SK-N-SH treated with all-trans-retinoic acid at 6 μM for 48 hours (cell line): ENCODE data around the gene EFHD1.

Experiments used
- ATAC-seq: fragments of 200-7000 bp; cut with Tn5 transposase; 3 replicates; pipeline ENCODE4 v1.9.1; 2020; ENCODE audit warnings: mild to moderate bottlenecking, moderate library complexity
- BACH2 ChIP-seq: fragments of 250-450 bp; sonication (Bioruptor Pico); IDR thresholded peaks from 2 replicates; pipeline ENCODE4 v1.9.0; 2021; ENCODE audit warnings: mild to moderate bottlenecking, borderline replicate concordance
- CREB5 ChIP-seq: fragments of 250-450 bp; sonication (Bioruptor Pico); IDR thresholded peaks from 2 replicates; pipeline ENCODE4 v1.5.1; 2020; ENCODE audit warnings: low read depth, mild to moderate bottlenecking, moderate library complexity
- CSDC2 ChIP-seq: fragments of 250-450 bp; sonication (Bioruptor Pico); IDR thresholded peaks from 2 replicates; pipeline ENCODE4 v1.5.0; 2020; ENCODE audit warnings: mild to moderate bottlenecking, moderate library complexity
- ESRRG ChIP-seq: fragments of 250-450 bp; sonication (Bioruptor Pico); IDR thresholded peaks from 2 replicates; pipeline ENCODE4 v1.6.1; 2021; ENCODE audit warnings: mild to moderate bottlenecking
- GLIS3 ChIP-seq: fragments of 250-450 bp; sonication (Bioruptor Pico); IDR thresholded peaks from 2 replicates; pipeline ENCODE4 v1.5.0; 2020; ENCODE audit warnings: mild to moderate bottlenecking, moderate library complexity
- ISL1 ChIP-seq: fragments of 250-450 bp; sonication (Bioruptor Pico); IDR thresholded peaks from 2 replicates; pipeline ENCODE4 v2.1.2; 2022; ENCODE audit warnings: mild to moderate bottlenecking, moderate library complexity
- OSR1 ChIP-seq: fragments of 250-450 bp; sonication (Bioruptor Pico); IDR thresholded peaks from 2 replicates; pipeline ENCODE4 v1.8.0; 2022; ENCODE audit warnings: moderate library complexity, mild to moderate bottlenecking, inconsistent platforms
- PATZ1 ChIP-seq: fragments of 250-450 bp; sonication (Bioruptor Pico); IDR thresholded peaks from 2 replicates; pipeline ENCODE4 v1.8.0; 2020; ENCODE audit warnings: mild to moderate bottlenecking, moderate library complexity, borderline replicate concordance
- PPARA ChIP-seq: fragments of 250-450 bp; sonication (Bioruptor Pico); IDR thresholded peaks from 2 replicates; pipeline ENCODE4 v1.5.0; 2020; ENCODE audit warnings: mild to moderate bottlenecking, borderline replicate concordance
- RARB ChIP-seq: fragments of 250-450 bp; sonication (Bioruptor Pico); IDR thresholded peaks from 2 replicates; pipeline ENCODE4 v1.8.0; 2021; ENCODE audit warnings: mild to moderate bottlenecking, moderate library complexity
- SNAI2 ChIP-seq: fragments of 250-450 bp; sonication (Bioruptor Pico); IDR thresholded peaks from 2 replicates; pipeline ENCODE4 v1.5.0; 2020; ENCODE audit warnings: mild to moderate bottlenecking, moderate library complexity
- TCF4 ChIP-seq: fragments of 250-450 bp; sonication (Bioruptor Pico); IDR thresholded peaks from 2 replicates; pipeline ENCODE4 v1.8.0; 2021; ENCODE audit warnings: mild to moderate bottlenecking, moderate library complexity, borderline replicate concordance
- TOX ChIP-seq: fragments of 250-450 bp; sonication (Bioruptor Pico); IDR thresholded peaks from 2 replicates; pipeline ENCODE4 v1.8.0; 2021; ENCODE audit warnings: mild to moderate bottlenecking, moderate library complexity, borderline replicate concordance
- TSHZ2 ChIP-seq: fragments of 250-450 bp; sonication (Bioruptor Pico); IDR thresholded peaks from 2 replicates; pipeline ENCODE4 v1.5.0; 2020; ENCODE audit warnings: mild to moderate bottlenecking, moderate library complexity
- ZC3H10 ChIP-seq: fragments of 250-450 bp; sonication (Bioruptor Pico); IDR thresholded peaks from 2 replicates; pipeline ENCODE4 v1.5.1; 2021; ENCODE audit warnings: mild to moderate bottlenecking, moderate library complexity
- ZFP3 ChIP-seq: fragments of 250-450 bp; sonication (Bioruptor Pico); IDR thresholded peaks from 2 replicates; pipeline ENCODE4 v1.5.0; 2020; ENCODE audit warnings: mild to moderate bottlenecking, moderate library complexity
- ZFP30 ChIP-seq: fragments of 450-650 bp; formaldehyde crosslinking; IDR thresholded peaks from 2 replicates; pipeline ENCODE4 v1.5.0; 2022; ENCODE audit warnings: mild to moderate bottlenecking, moderate library complexity
- ZNF565 ChIP-seq: fragments of 450-650 bp; formaldehyde crosslinking; conservative IDR thresholded peaks from 2 replicates; pipeline ENCODE4 v1.5.0; 2020; ENCODE audit warnings: low read depth, mild to moderate bottlenecking, moderate library complexity
- ZNF70 ChIP-seq: fragments of 450-650 bp; formaldehyde crosslinking; IDR thresholded peaks from 2 replicates; pipeline ENCODE4 v1.5.0; 2020; ENCODE audit warnings: mild to moderate bottlenecking, moderate library complexity
- ZNF8 ChIP-seq: fragments of 450-650 bp; formaldehyde crosslinking; IDR thresholded peaks from 2 replicates; pipeline ENCODE4 v1.5.0; 2020; ENCODE audit warnings: mild to moderate bottlenecking, moderate library complexity

EFHD1 gene

GRCh38 chr2:232611559-232612218, 21.7 kb upstream of the EFHD1 start:
- peak; percentile 80 for ATAC-seq
- TF ChIP-seq TCF4 (CRISPR knock-in tag) (no peak), BACH2 (CRISPR knock-in tag) (no peak), PATZ1 (CRISPR knock-in tag) (no peak), CREB5 (CRISPR knock-in tag) (no peak), ZNF70 (no peak), OSR1 (no peak), PPARA (CRISPR knock-in tag) (no peak), GLIS3 (CRISPR knock-in tag) (no peak), ZFP3 (no peak), ZNF565 (CRISPR knock-in tag) (no peak), TSHZ2 (CRISPR knock-in tag) (no peak), ISL1 (CRISPR knock-in tag) (no peak)

GRCh38 chr2:232613538-232614134, 19.8 kb upstream of the EFHD1 start:
- TF ChIP-seq OSR1 (no peak), TSHZ2 (CRISPR knock-in tag) (no peak), TOX (CRISPR knock-in tag) (no peak), CREB5 (CRISPR knock-in tag) (no peak)
- ATAC-seq = no peak

GRCh38 chr2:232615339-232615738, 18.1 kb upstream of the EFHD1 start:
- no peak for ATAC-seq
- TF ChIP-seq ZNF8 (CRISPR knock-in tag) = no peak
- no peak for TF ChIP-seq SNAI2
- no peak for TF ChIP-seq GLIS3 (CRISPR knock-in tag)
- no peak for TF ChIP-seq PATZ1 (CRISPR knock-in tag)
- TF ChIP-seq TSHZ2 (CRISPR knock-in tag) = no peak
- TF ChIP-seq RARB (CRISPR knock-in tag) = no peak
- TF ChIP-seq ESRRG (CRISPR knock-in tag) = no peak
- TF ChIP-seq ISL1 (CRISPR knock-in tag) = no peak
- no peak for TF ChIP-seq ZC3H10 (CRISPR knock-in tag)
- TF ChIP-seq ZFP3 = no peak
- no peak for TF ChIP-seq PPARA (CRISPR knock-in tag)
- no peak for TF ChIP-seq CSDC2 (CRISPR knock-in tag)
- no peak for TF ChIP-seq ZFP30 (CRISPR knock-in tag)
- no peak for TF ChIP-seq CREB5 (CRISPR knock-in tag)
